Non-pigmented ciliary epithelial cell (primary cell): Measurements from ENCODE around the gene HMCN2.
"Not testable (repeated sequence)": the region's sequence is repeated elsewhere in the genome, so short reads cannot be mapped to it uniquely, and the experiment has no call there.

Experiments
- DNase-seq: peaks from one replicate; pipeline ENCODE4 v3.0.0-alpha.2; 2010; ENCODE audit warnings: low read depth

HMCN2 gene

DNA sequence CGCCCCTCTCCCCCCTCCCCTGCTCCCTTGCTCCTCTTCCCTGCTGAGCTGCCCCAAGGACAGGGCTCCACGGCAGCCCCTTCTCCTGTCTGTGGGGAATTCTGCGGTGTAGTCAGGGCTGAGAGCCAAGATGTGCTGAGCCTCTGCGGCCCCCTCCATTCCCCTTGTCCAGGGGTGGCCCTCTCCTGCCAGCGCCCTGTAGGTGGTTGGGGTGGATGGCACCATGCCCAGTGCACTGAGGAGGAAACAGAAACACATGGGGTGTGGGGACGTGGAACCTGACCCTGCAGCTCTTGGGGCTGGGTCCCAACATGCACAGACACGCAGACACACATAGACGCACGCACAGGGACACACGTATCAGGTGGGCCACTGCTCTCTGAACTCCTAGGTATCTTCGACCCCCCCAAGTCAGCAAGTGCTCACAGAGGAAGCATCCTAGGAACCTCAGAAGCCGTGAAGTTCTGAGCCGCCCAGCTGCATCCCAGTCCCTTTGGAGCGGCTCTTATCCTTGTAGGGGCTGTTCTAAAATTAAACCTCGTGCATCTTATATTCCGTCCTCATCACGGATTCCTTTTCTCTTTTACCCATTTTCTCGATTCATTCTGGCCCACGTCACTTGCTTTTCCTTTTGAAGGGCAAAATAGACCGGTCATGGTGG is 64.8 kb downstream of the HMCN2 start:
- no peak for DNase-seq

GRCh38 chr9:130331061-130331460 is 65.5 kb downstream of the HMCN2 start:
- no peak for DNase-seq

DNA sequence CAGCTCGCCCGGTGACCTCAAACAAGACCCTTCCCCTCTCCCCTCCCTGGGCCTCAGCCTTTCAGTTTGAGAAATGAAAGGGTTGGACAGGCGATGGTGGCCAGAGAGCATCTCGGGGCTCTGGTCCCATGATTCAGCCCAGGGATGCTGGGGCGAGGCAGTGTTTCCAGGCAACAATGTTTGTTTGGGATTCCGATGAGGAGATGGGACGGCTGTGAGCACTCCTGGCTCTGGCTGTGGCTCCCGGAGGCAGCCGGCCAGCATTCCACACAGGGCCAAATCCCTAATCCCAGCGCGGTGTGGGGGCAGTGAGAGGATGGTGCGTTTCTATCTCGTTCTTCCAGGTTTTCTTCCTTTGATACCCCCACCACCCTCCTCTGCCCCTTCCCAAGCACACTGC is 66.0 kb downstream of the HMCN2 start:
- no peak for DNase-seq

DNA sequence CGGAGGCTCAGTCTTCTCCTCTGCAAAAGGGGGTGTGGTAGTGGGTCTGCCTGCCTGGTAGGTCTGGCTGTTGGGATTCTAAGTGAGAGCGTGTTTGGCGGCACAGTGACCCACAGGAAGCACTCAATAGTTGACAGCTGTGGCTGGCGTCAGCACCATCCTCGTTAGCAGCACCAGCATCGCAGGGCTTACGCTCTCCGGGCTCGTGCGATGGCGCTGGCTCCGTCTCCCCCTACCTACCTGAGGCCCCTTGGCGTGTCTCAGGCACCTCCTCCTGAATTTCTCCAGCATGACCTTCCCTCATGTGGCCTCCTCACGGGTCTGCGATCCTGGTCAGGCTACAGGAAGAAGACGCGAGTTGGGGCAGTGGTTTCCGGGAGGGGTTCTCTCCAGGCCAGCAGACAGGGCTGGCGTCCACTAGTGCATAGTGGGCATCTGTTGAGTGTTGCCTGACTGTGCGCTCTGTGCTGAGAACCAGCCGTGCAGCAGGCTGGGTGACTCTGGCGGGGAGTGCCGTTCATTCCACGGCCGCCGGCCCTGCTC is 66.9 kb downstream of the HMCN2 start:
- no peak for DNase-seq

GRCh38 chr9:130333041-130333711 is 67.6 kb downstream of the HMCN2 start:
- DNase-seq, result no peak

DNA sequence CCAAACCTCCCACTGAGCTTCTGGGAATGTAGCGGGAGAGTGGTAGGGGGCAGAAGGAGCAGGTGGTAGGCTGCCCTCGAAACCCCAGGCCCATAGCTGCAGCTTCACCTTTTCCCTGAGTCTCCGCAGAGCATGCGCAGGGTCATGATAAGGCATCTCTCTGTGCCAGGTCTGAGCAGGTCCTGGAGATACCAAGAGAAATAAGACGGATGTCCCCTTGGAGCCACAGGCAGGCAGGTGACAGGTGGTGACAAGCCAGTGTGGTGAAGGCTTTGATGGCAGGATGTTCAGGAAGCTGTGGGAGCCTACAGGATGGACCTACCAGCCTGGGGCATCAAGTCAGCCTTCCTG is 68.1 kb downstream of the HMCN2 start:
- no peak for DNase-seq

DNA sequence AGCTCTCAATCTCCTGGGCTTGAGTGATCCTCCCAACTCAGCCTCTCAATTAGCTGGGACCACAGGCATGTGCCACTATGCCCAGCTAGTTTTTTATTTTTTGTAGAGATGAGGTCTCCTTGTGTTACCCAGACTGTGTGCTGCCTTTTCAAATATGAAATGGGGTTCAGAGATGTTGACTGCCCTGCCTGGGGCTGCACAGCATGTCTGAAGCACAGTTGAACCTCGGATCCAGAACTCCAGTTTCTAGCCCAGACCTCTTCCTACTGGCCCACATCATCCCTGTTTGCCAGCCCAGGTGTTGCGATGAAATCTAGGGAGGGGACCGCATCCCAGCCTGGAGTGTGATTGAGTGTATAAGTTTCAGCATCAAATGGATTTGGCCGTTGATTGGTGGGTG is 69.4 kb downstream of the HMCN2 start:
- no peak for DNase-seq

DNA sequence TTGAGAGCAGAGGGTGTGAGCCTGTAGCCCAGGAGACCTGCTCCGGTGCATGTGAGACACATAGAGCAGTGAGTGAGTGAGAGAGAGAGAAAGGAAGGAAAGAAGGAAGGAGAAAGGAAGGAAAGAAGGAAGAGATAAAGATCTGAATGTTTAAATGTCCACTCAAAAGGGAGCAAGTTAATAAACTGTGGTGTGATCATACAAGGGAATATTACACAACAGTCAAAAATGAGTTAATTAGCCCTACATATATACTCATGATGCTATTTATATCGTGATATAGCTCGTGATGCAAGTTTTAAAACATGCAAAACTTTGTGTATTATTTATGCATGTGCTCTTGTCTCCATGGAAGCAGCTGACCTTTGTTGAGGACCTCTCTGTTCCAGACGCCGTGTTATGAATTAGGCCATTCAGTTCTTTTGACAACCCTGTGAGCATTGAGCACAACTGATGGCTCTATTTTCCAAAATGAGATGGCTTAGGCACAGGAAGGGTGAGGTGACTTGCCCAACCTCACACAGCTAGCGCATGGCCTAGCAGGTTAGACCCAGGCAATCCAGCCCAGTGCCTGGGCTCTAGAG is 70.6 kb downstream of the HMCN2 start:
- no peak for DNase-seq

GRCh38 chr9:130336885-130337284 is 71.3 kb downstream of the HMCN2 start:
- no peak for DNase-seq

DNA sequence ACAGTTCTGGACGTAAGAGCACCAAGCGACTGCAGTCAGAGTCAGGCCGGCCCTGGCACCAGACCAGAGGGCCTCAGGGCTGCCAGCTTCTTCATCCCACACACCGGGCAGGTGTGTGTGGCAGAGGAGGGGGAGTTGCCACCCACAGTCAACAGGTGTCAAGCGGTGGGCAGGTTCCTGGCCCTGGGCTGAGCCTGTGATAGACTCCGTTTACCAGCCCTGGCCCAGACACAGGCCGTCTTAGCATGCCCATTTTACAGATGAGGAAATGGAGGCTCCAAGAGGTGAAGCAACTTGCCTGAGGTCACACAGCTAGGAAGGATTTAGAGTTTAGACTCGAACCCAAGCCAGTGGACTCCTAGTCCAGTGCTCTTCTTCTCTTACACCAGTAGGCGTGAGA is 71.8 kb downstream of the HMCN2 start:
- DNase-seq, result no peak

DNA sequence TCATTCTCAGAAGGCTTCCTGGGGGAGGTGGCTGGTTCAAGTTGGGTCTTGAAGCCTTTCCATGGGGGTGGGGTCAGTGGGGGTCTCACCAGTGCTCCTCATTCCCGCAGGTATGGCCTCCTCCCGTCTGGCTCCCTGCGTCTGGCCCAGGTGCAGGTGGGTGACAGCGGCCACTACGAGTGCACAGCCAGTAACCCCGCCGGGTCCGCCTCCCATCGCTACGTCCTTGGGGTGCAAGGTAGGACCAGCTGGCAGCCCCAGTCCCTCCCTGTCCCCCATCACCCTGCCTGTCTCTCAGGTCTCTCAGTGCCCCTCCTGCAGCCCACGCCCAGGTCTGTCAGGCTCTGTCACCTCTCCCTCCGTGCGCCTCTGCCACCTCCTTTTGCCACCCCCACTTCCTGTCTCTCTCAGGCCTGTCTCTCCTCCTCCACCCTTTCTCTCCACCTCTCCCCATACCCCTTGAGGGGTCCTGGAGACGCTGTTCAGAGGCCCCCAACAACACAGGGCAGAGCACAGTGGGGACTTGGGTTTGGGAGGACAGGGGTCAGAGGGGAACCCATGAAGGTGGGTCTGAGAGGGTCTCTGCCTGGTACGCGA is 72.3 kb downstream of the HMCN2 start:
- no peak for DNase-seq

- DNase-seq, result not testable (repeated sequence)
Measured at GRCh38 chr9:130338891-130339290, 73.3 kb downstream of the HMCN2 start.

DNA sequence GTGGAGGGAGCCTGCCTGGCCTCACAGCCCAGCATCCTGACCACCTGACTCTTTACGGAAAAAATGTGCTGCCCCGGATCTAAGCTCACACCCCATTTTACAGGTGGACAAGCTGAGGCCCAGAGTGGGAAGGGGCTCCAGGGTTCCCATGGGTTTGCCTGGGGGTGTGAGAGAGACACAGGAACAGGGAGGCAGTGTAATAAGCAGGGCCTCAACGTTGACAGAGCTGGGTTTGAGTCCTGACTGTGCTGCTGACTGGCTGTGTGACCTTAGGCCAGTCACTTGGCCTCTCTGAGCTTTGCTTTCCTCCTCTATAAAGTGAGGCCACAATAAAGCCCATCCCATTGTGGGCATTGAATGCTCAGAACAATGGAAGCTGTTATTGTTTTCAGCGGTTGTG is 73.7 kb downstream of the HMCN2 start:
- DNase-seq, result no peak

GRCh38 chr9:130340011-130340410 is 74.5 kb downstream of the HMCN2 start:
- DNase-seq, result no peak

GRCh38 chr9:130340557-130340956 is 75.0 kb downstream of the HMCN2 start:
- not testable (repeated sequence) for DNase-seq

DNA sequence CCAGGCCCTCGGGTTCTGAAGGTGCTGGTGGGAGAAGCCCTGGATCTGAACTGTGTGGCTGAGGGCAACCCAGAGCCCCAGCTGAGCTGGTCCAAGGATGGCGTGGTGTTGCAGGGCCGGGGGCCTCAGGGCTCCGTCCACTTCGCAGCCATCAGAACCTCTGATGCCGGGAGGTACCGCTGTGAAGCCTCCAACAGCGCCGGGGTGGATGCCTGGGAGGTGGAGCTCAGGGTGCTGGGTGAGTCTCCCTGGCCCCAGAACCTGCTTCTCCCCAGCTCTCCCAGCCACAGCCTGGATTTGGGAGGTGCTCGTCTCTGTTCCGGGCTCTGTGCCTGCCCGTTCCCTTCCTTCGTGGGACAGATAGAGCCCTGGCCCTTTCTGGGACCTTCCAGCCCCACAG is 75.6 kb downstream of the HMCN2 start:
- no peak for DNase-seq

GRCh38 chr9:130341839-130342713 is 76.5 kb downstream of the HMCN2 start:
- DNase-seq, result no peak

- no peak for DNase-seq
Measured at GRCh38 chr9:130342714-130343085, 77.1 kb downstream of the HMCN2 start.

DNA sequence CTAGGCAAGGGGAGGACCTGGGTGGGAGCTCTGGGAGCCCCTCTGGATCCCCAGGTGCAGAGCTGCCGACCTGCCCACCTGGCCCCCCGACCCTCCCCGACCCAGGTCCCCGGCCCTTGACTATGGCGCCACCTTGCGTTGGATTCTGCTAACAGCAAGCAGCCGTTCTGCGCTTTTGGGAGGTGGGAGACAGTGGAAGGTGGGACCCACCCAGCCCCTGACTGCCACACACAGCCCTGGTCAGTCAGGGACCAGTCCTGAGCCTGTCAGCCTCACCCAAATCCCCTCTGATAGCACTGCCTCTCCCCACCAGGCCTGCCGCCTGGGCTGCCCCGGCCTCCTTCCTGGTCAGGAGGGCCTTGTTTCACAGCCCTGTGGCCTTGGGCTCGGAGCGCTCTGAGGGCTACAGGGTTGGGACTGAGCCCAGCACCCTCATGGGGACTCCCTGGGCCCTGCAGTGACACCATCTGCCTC is 77.9 kb downstream of the HMCN2 start:
- DNase-seq, result no peak

- no peak for DNase-seq
Measured at GRCh38 chr9:130344366-130344765, 78.8 kb downstream of the HMCN2 start.

DNA sequence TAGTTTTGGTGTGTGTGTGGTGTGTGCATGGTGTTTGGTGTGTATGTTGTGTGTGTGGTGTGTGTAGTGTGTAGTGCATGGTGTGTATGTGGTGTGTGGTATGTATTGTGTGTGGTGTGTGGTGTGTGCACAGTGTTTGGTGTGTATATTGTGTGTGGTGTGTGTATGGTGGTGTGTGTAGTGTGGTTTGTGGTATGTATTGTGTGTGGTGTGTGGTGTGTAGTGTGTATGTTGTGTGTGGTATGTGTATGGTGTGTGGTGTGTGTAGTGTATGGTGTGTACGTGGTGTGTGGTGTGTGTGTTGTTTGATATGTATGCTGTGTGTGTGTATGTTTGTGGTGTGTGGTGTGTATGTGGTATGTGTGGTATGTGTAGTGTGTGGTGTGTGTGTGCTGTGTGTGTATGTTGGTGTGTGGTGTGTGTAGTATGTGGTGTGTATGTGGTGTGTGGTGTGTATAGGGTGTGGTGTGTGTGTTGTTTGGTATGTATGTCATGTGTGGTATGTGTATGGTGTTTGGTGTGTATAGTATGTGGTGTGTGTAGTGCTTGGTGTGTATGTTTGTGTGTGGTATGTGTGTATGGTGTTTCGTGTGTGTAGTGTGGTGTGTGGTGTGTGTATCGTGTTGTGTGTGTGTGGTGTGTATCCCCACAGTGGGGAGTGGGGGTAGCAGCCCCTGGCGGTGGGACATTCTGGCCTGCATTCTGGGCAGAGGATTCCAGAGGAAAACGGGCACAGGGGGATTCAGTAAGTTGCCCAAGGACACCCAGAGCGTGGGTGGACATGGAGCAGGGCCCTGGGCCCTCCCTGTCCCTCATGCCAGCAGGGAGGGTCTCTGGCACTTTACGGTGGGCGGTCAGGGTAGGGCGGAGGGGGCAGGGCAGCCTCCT is 79.7 kb downstream of the HMCN2 start:
- DNase-seq, result no peak
